Nucleus accumbens (tissue), 56 donors: ENCODE data around the gene TRIM47.

Experiments used
- DNase-seq, 56 donors: peaks; one replicate each; lab custom pipeline; 2025; lab: John Stamatoyannopoulos, UW

Gene TRIM47

GRCh38 chr17:75878174-75878998 lies at the start of gene TRIM47:
TSS of gene TRIM47 (minus strand) at chr17:75878581. CDS start at chr17:75878548, 33 bp downstream.
- DNase-seq, result peak in 45 of 56 donors; percentile 17 to 76 (median 52)

GRCh38 chr17:75927286-75927922 lies 49.0 kb upstream of the TRIM47 start:
- DNase-seq, result no peak

- DNase-seq, result no peak
These were observed 48.1 kb upstream of the TRIM47 start for GRCh38 chr17:75926456-75926855.

- no peak for DNase-seq
These were observed 47.5 kb upstream of the TRIM47 start for GRCh38 chr17:75925912-75926311.

- no peak for DNase-seq
These were observed 46.7 kb upstream of the TRIM47 start for GRCh38 chr17:75925103-75925502.

GRCh38 chr17:75922963-75923874 lies 44.8 kb upstream of the TRIM47 start:
- no peak for DNase-seq

- DNase-seq, result no peak
These were observed 44.0 kb upstream of the TRIM47 start for GRCh38 chr17:75922173-75922961.

GRCh38 chr17:75921596-75921995 lies 43.2 kb upstream of the TRIM47 start:
- no peak for DNase-seq

- DNase-seq, result no peak
These were observed 41.7 kb upstream of the TRIM47 start for GRCh38 chr17:75920045-75920560.

GRCh38 chr17:75919611-75920010 lies 41.2 kb upstream of the TRIM47 start:
- DNase-seq, result no peak

- DNase-seq, result no peak
These were observed 39.6 kb upstream of the TRIM47 start for GRCh38 chr17:75917917-75918445.

- DNase-seq, result no peak
These were observed 38.9 kb upstream of the TRIM47 start for GRCh38 chr17:75917141-75917916.

GRCh38 chr17:75915268-75915667 lies 36.9 kb upstream of the TRIM47 start:
- no peak for DNase-seq

- DNase-seq, result peak in 4 of 56 donors; percentile 8 to 27 (median 15)
These were observed 36.4 kb upstream of the TRIM47 start for GRCh38 chr17:75914643-75915267.

- no peak for DNase-seq
These were observed 35.3 kb upstream of the TRIM47 start for GRCh38 chr17:75913537-75914210.

- DNase-seq, result no peak
These were observed 32.3 kb upstream of the TRIM47 start for GRCh38 chr17:75910699-75911098.

GRCh38 chr17:75909812-75910274 lies 31.5 kb upstream of the TRIM47 start:
- peak in 2 of 56 donors; percentile 10 to 22 for DNase-seq
